ENCODE measurements around the gene PSMD6.

Gene PSMD6

GRCh38 chr3:64008017-64008416, 15.3 kb downstream of the PSMD6 start:
- DNase-seq = no peak

- DNase-seq = no peak
These were observed 19.7 kb downstream of the PSMD6 start for GRCh38 chr3:64003589-64003988.

- no peak for DNase-seq
These were observed 21.1 kb downstream of the PSMD6 start for GRCh38 chr3:64002233-64002632.

- DNase-seq = no peak
These were observed 22.7 kb downstream of the PSMD6 start for GRCh38 chr3:64000453-64001055.

GRCh38 chr3:63998852-63999754, 24.2 kb downstream of the PSMD6 start:
- DNase-seq = no peak

- DNase-seq = no peak
These were observed 28.2 kb downstream of the PSMD6 start for GRCh38 chr3:63995086-63995485.

GRCh38 chr3:63993653-63994079, 29.6 kb downstream of the PSMD6 start:
- DNase-seq = no peak

- DNase-seq = no peak
These were observed 30.6 kb downstream of the PSMD6 start for GRCh38 chr3:63992516-63993209.

- DNase-seq = no peak
These were observed 31.6 kb downstream of the PSMD6 start for GRCh38 chr3:63991666-63992065.

- no peak for DNase-seq
These were observed 32.6 kb downstream of the PSMD6 start for GRCh38 chr3:63990733-63991132.

- no peak for DNase-seq
These were observed 33.1 kb downstream of the PSMD6 start for GRCh38 chr3:63990204-63990603.

- no peak for DNase-seq
These were observed 34.4 kb downstream of the PSMD6 start for GRCh38 chr3:63988943-63989342.

GRCh38 chr3:63986831-63987230, 36.5 kb downstream of the PSMD6 start:
- DNase-seq = no peak

- no peak for DNase-seq
These were observed 37.1 kb downstream of the PSMD6 start for GRCh38 chr3:63986146-63986545.

- no peak for DNase-seq
These were observed 38.9 kb downstream of the PSMD6 start for GRCh38 chr3:63984391-63984790.

GRCh38 chr3:63981980-63982379, 41.3 kb downstream of the PSMD6 start:
- no peak for DNase-seq

GRCh38 chr3:63980830-63981498, 42.3 kb downstream of the PSMD6 start:
- DNase-seq = no peak

- DNase-seq = no peak
These were observed 43.3 kb downstream of the PSMD6 start for GRCh38 chr3:63980019-63980418.

GRCh38 chr3:63979093-63979885, 44.0 kb downstream of the PSMD6 start:
- no peak for DNase-seq

- DNase-seq = no peak
These were observed 45.4 kb downstream of the PSMD6 start for GRCh38 chr3:63977893-63978292.

GRCh38 chr3:63976872-63977200, 46.5 kb downstream of the PSMD6 start:
- DNase-seq = no peak

GRCh38 chr3:63976161-63976871, 47.0 kb downstream of the PSMD6 start:
- no peak for DNase-seq

Measured in NCI-H526 treated with DMSO at 0.1 percent for 48 hours (cell line).